ENCODE results near the gene MT1H. TPM values are rescaled to one million over a fixed set of nuclear protein-coding genes. Genes with fewer than 3 reads are reported as not detected.

The MT1H gene
- total RNA-seq, 3 donors from 2014 or later = not detected

- Histone ChIP-seq H3K27ac (peak overlapping the region; percentile 77 to 86), H3K36me3 (no peaks in the 10 kb centered on the region), H3K4me3 (peak overlapping the region; percentile 56 to 80 (median 66)), H3K4me1 (no peaks in the 10 kb centered on the region), H3K27me3 (no peaks in the 10 kb centered on the region), H3K9me3 (no peaks in the 10 kb centered on the region)
- intact Hi-C loops (cut with DNase I; ENCODE audit: low total_unique reads) = no loop called here
- TF ChIP-seq POLR2A (IDR thresholded peaks at IDR 0.05) = no peak
- no peak for TF ChIP-seq CTCF (IDR thresholded peaks at IDR 0.05)
- no peak for TF ChIP-seq POLR2AphosphoS5 (IDR thresholded peaks at IDR 0.05)
- DNase-seq (ENCODE audit: low spot score in 2 of 2) = no peak
Measured at GRCh38 chr16:56632848-56633365, 36.7 kb upstream of the MT1H start.

DNA sequence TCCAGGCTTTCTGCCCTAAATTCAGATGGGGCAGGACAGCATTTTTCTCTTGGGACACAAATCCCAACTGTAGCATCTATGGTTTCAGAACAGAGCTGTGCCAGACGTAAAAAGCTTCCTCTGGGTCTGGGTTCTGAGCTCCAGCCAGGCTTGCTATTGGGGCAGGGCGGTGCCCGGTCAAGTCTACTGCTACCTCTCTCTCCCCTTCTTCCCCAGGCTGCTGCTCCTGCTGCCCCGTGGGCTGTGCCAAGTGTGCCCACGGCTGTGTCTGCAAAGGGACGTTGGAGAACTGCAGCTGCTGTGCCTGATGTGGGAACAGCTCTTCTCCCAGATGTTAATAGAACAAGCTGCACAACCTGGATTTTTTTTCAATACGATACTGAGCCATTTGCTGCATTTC lies 36.1 kb upstream of the MT1H start:
- intact Hi-C loops (cut with DNase I; ENCODE audit: low total_unique reads) = no loop called here

DNA sequence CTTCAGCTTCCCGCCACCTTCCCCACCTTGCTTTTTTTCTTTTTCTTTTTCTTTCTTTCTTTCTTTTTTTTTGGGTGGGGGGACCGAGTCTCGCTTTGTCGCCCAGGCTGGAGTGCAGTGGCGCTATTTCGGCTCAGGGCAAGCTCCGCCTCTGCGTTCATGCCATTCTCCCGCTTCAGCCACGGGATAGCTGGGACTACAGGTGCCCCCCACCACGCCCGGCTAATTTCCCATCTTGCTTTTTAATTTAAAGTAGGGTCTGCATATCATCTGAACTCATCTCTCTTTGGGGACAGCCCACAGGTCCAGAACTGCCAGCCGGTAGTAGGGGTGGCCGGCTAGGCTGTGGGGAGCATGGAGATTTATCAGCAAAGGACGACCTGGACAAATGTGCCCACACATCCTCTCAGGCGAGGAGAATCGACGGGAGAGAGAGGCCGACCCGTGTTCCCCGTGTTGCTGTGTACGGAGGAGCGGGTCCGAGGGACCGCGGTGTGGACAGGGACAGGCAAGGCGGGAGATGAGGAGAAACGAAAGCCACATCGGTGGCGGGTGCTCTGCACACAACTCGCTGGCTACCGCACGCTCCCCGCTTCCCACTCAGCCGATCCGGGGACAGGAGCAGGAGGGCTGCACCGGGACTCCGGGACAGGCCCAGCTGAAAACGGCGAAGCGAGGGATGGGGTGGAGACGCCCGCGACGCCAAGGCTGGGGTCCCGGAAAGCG lies 34.7 kb upstream of the MT1H start:
- Histone ChIP-seq H3K36me3 (no peaks in the 10 kb centered on the region), H3K4me3 (peak overlapping the region in 2 of 3 donors; percentile 37 to 56), H3K4me1 (no peaks in the 10 kb centered on the region), H3K27me3 (peaks cover 0 to 6% of the 10 kb centered on the region in 2 donors), H3K27ac (no peak overlapping the region), H3K9me3 (no peaks in the 10 kb centered on the region)
- TF ChIP-seq POLR2A (IDR thresholded peaks at IDR 0.05) (no peak), POLR2AphosphoS5 (IDR thresholded peaks at IDR 0.05) (no peak)
- DNase-seq (ENCODE audit: low spot score in 2 of 2) = no peak
- intact Hi-C loops (cut with DNase I; ENCODE audit: low total_unique reads) = no loop called here

More for the DNA sequence above, 36.1 kb upstream of the MT1H start:
- TF ChIP-seq POLR2AphosphoS5 (IDR thresholded peaks at IDR 0.05) = no peak
- TF ChIP-seq CTCF (IDR thresholded peaks at IDR 0.05) = no peak
- TF ChIP-seq POLR2A (IDR thresholded peaks at IDR 0.05) = no peak
- Histone ChIP-seq H3K4me1 (no peaks in the 10 kb centered on the region), H3K27ac (peak overlapping the region in 1 of 2 donors; percentile 86), H3K9me3 (no peaks in the 10 kb centered on the region), H3K36me3 (no peaks in the 10 kb centered on the region), H3K27me3 (peaks cover 0 to 5% of the 10 kb centered on the region in 2 donors), H3K4me3 (peak overlapping the region; percentile 56 to 80 (median 66))
- no peak for DNase-seq (ENCODE audit: low spot score in 2 of 2)

GRCh38 chr16:56635441-56635967 lies 34.1 kb upstream of the MT1H start:
- TF ChIP-seq CTCF (IDR thresholded peaks at IDR 0.05) (no peak), POLR2AphosphoS5 (IDR thresholded peaks at IDR 0.05) (no peak)
- Histone ChIP-seq H3K27me3 (peaks cover 0 to 6% of the 10 kb centered on the region in 2 donors), H3K4me1 (no peaks in the 10 kb centered on the region), H3K36me3 (no peaks in the 10 kb centered on the region), H3K4me3 (peak overlapping the region in 2 of 3 donors; percentile 37 to 56), H3K9me3 (no peaks in the 10 kb centered on the region), H3K27ac (no peak overlapping the region)
- DNase-seq (ENCODE audit: low spot score in 2 of 2) = no peak
- intact Hi-C loops (cut with DNase I; ENCODE audit: low total_unique reads) = no loop called here

GRCh38 chr16:56636616-56637413 lies 32.8 kb upstream of the MT1H start:
- Histone ChIP-seq H3K27me3 (peaks cover 0 to 6% of the 10 kb centered on the region in 2 donors), H3K4me1 (no peaks in the 10 kb centered on the region)
- no peak for DNase-seq (ENCODE audit: low spot score in 2 of 2)

More at GRCh38 chr16:56636616-56637413, 32.8 kb upstream of the MT1H start:
- H3K36me3 ChIP-seq = no peaks in the 10 kb centered on the region
- TF ChIP-seq CTCF (IDR thresholded peaks at IDR 0.05) = no peak
- no peak for TF ChIP-seq POLR2A (IDR thresholded peaks at IDR 0.05)
- no peak for TF ChIP-seq POLR2AphosphoS5 (IDR thresholded peaks at IDR 0.05)
- no peak overlapping the region for H3K27ac ChIP-seq
- H3K9me3 ChIP-seq = no peaks in the 10 kb centered on the region
- intact Hi-C loops (cut with DNase I; ENCODE audit: low total_unique reads) = no loop called here
- no peak overlapping the region for H3K4me3 ChIP-seq

Measured in breast epithelium (tissue), 4 donors.